ENCODE data around the gene FADS1. TPM values are rescaled to one million over a fixed set of nuclear protein-coding genes. Genes with fewer than 3 reads are reported as not detected.

The FADS1 gene
- total and polyA plus RNA-seq, 2 of the 13 experiments (the other 11 are each of a cell fraction or from before 2014, with no cell fraction given): 91.8 to 108 TPM

DNA sequence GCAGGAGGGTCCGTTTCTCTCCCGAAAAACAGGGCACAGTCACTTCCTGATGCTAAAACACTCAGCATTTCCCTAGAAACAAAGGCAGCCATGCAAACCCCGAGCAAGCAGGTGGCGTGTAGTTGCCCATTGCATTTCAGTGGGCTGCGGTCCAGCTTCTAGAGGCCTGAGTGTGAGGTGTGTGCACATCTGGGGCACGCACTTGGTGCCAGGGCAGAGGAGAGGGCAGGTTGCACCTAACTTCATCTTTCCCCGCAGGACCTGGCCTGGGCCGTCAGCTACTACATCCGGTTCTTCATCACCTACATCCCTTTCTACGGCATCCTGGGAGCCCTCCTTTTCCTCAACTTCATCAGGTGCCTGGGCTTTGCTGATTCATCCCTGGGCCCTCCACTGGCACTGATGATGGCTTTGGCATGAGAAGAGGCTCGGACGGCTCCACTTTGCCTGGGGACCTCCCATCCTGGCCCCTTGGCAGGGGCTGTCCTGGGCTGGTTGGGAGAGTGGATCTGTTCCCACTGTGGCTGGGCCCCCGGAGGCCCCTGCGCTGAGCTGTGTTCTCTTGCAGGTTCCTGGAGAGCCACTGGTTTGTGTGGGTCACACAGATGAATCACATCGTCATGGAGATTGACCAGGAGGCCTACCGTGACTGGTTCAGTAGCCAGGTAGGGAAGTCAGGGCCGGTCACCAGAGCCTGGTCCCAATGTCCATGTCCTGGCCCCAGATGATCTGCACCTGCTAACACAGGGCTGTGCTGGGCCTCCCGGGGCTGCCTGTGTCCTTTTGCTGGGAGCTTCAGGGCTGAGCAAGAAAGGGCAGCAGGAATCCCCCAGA, 46.1 kb upstream of the FADS1 start (continued):
- TF ChIP-seq, protein P1, sequence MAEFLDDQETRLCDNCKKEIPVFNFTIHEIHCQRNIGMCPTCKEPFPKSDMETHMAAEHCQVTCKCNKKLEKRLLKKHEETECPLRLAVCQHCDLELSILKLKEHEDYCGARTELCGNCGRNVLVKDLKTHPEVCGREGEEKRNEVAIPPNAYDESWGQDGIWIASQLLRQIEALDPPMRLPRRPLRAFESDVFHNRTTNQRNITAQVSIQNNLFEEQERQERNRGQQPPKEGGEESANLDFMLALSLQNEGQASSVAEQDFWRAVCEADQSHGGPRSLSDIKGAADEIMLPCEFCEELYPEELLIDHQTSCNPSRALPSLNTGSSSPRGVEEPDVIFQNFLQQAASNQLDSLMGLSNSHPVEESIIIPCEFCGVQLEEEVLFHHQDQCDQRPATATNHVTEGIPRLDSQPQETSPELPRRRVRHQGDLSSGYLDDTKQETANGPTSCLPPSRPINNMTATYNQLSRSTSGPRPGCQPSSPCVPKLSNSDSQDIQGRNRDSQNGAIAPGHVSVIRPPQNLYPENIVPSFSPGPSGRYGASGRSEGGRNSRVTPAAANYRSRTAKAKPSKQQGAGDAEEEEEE (CRISPR knock-in tag; IDR thresholded peaks at IDR 0.05; ENCODE audit: borderline replicate concordance): no peak
- TF ChIP-seq FOSL1 (CRISPR knock-in tag; IDR thresholded peaks at IDR 0.05; ENCODE audit: borderline replicate concordance): no peak

DNA sequence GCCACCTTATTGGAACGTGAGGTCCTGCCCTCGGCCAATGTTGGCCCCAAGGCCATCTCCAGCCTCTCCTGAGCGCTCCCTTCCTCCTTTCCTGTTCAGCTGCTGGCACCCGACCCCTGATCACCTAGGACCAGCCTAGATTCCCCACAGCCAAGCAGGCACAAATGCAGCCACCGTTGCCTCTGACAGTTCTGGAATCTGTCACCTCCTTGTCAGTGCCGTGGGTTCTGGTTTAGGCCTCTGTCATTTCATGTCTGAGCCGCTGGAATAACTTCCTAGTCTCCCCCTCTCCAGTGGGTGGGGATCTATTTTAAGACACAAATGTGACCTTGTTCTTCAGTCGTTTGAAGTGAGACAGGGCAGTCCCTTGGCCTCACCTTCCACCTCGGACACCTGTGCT, 44.8 kb upstream of the FADS1 start:
- Histone ChIP-seq H3K4me3 (replicated peaks in 1 of 3; ENCODE audit: insufficient read depth in 1 of 3, low read depth in 2 of 3, low read length in 3 of 3) (no peak overlapping the region), H3K27ac (ENCODE audit: extremely low read length, insufficient read depth, low read length) (no peak overlapping the region), H2AFZ (ENCODE audit: low read length) (no peak overlapping the region), H3K9me3 (ENCODE audit: low read length) (no peaks in the 10 kb centered on the region), H3K36me3 (replicated peaks in 1 of 2; ENCODE audit: control insufficient read depth in 1 of 2, insufficient read depth in 2 of 2, low read length in 2 of 2) (peaks cover 0 to 27% of the 10 kb centered on the region in 2 experiments; a peak in 4 of 5 replicates), H3K4me1 (ENCODE audit: insufficient read depth, low read length) (no peaks in the 10 kb centered on the region), H3K79me2 (ENCODE audit: insufficient read depth, low read length) (no peaks in the 10 kb centered on the region), H3K27me3 (ENCODE audit: control insufficient read depth in 1 of 2, insufficient read depth in 2 of 2, low read length in 2 of 2) (no peaks in the 10 kb centered on the region; a peak in 1 of 5 replicates), H3K9ac (ENCODE audit: insufficient read depth, low read depth, low read length) (no peak overlapping the region), H4K20me1 (ENCODE audit: insufficient read depth, low read length) (no peaks in the 10 kb centered on the region), H3K4me2 (ENCODE audit: low read depth, low read length) (no peak overlapping the region)
- DNase-seq (ENCODE audit: low spot score) (no peak), ATAC-seq (no peak), FAIRE-seq (no peak)
- ChIA-PET CTCF (ENCODE audit: low intra/inter-chr PET ratio, low total read pairs) (no interaction called here), POLR2A (no interaction called here)
- intact Hi-C loops (cut with micrococcal nuclease; ENCODE audit: unreplicated experiment): no loop called here
- whole genome bisulfite sequencing (ENCODE audit: low lambda C conversion rate): 84% methylated on average over 9 of the region's 9 CpGs
- BruUV-seq (replicated peaks): no TSS peak
- in situ Hi-C loops (cut with HindIII; ENCODE audit: extremely low pct_ligation_motif_present, low pct_unique_long_range_greater_than_20kb): no loop called here
- TF ChIP-seq MIER3 (CRISPR knock-in tag; IDR thresholded peaks at IDR 0.05; ENCODE audit: borderline replicate concordance): no peak
- TF ChIP-seq, protein P2, sequence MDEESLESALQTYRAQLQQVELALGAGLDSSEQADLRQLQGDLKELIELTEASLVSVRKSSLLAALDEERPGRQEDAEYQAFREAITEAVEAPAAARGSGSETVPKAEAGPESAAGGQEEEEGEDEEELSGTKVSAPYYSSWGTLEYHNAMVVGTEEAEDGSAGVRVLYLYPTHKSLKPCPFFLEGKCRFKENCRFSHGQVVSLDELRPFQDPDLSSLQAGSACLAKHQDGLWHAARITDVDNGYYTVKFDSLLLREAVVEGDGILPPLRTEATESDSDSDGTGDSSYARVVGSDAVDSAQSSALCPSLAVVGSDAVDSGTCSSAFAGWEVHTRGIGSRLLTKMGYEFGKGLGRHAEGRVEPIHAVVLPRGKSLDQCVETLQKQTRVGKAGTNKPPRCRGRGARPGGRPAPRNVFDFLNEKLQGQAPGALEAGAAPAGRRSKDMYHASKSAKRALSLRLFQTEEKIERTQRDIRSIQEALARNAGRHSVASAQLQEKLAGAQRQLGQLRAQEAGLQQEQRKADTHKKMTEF (CRISPR knock-in tag; IDR thresholded peaks at IDR 0.05): no peak

Measured in HepG2 (cell line).